Liver (tissue), 9 donors: ENCODE results near the gene MED29. TPM values are rescaled to one million over a fixed set of nuclear protein-coding genes. Genes with fewer than 3 reads are reported as not detected.

Experiments
- DNase-seq: peaks from one replicate; pipeline ENCODE4 v3.0.0-alpha.2; 2017; ENCODE audit warnings: low spot score
- H3K27ac ChIP-seq, 2 donors: one replicate each; pipeline ENCODE4 v1.7.0; 2013; ENCODE audit warnings: inconsistent platforms in 2 of 2, low read length in 2 of 2, control low read depth in 1 of 2, low read depth in 1 of 2, mild to moderate bottlenecking in 1 of 2
- H3K27me3 ChIP-seq, 4 donors: one replicate each; pipeline versions ENCODE4 v1.6.1 to v1.7.0; 2013; ENCODE audit warnings: low read length in 3 of 4, inconsistent platforms in 1 of 4, mild to moderate bottlenecking in 1 of 4, moderate library complexity in 1 of 4; ENCODE audit not compliant: control insufficient read depth in 4 of 4, insufficient read depth in 4 of 4
- H3K36me3 ChIP-seq, 4 donors: one replicate each; pipeline versions ENCODE4 v1.6.1 to v1.7.0; 2013; ENCODE audit warnings: low read length in 3 of 4, mild to moderate bottlenecking in 3 of 4, low read depth in 1 of 4, moderate library complexity in 1 of 4; ENCODE audit not compliant: control insufficient read depth in 4 of 4, insufficient read depth in 3 of 4
- H3K4me1 ChIP-seq, 4 donors: one replicate each; pipeline versions ENCODE4 v1.6.1 to v1.7.0; 2013; ENCODE audit warnings: low read length in 3 of 4, mild to moderate bottlenecking in 3 of 4, moderate library complexity in 1 of 4; ENCODE audit not compliant: control insufficient read depth in 4 of 4, insufficient read depth in 4 of 4
- H3K4me3 ChIP-seq, 3 donors: one replicate each; pipeline versions ENCODE4 v1.6.1 to v1.7.0; 2013; ENCODE audit warnings: low read length in 3 of 3, control low read depth in 1 of 3, low read depth in 1 of 3, mild to moderate bottlenecking in 1 of 3
- H3K9ac ChIP-seq, 2 donors: one replicate each; pipeline ENCODE4 v1.7.0; 2013; ENCODE audit warnings: low read length in 2 of 2, mild to moderate bottlenecking in 2 of 2, moderate library complexity in 2 of 2, control low read depth in 1 of 2, low read depth in 1 of 2
- H3K9me3 ChIP-seq, 4 donors: one replicate each; pipeline versions ENCODE4 v1.6.1 to v1.7.0; 2013; ENCODE audit warnings: low read length in 3 of 4; ENCODE audit not compliant: control insufficient read depth in 4 of 4
- EGR1 ChIP-seq, 2 donors: IDR thresholded peaks; 2 replicates each; pipeline ENCODE4 v1.6.1; 2016 to 2018; ENCODE audit warnings: antibody characterized with exemption in 2 of 2, low read depth in 2 of 2
- FOXA1 ChIP-seq: IDR thresholded peaks from 2 replicates; pipeline ENCODE4 v1.6.1; 2016; ENCODE audit warnings: antibody characterized with exemption
- FOXA2 ChIP-seq: IDR thresholded peaks from 2 replicates; pipeline ENCODE4 v1.6.1; 2016; ENCODE audit warnings: antibody characterized with exemption
- GABPA ChIP-seq, 2 donors: IDR thresholded peaks in 1 of 2; conservative IDR thresholded peaks in 1 of 2; 2 replicates each; pipeline ENCODE4 v1.6.1; 2016; ENCODE audit warnings: antibody characterized with exemption in 2 of 2, mild to moderate bottlenecking in 1 of 2, moderate library complexity in 1 of 2
- HNF4A ChIP-seq, 2 donors: conservative IDR thresholded peaks; 2 replicates each; pipeline ENCODE4 v1.6.1; 2016; ENCODE audit warnings: antibody characterized with exemption in 2 of 2, mild to moderate bottlenecking in 2 of 2
- HNF4G ChIP-seq: IDR thresholded peaks from 2 replicates; pipeline ENCODE4 v1.6.1; 2016; ENCODE audit warnings: antibody characterized with exemption
- JUND ChIP-seq, 2 donors: IDR thresholded peaks; 2 replicates each; pipeline ENCODE4 v1.6.1; 2016; ENCODE audit warnings: antibody characterized with exemption in 2 of 2
- MAX ChIP-seq: IDR thresholded peaks from 2 replicates; pipeline ENCODE4 v1.6.1; 2016; ENCODE audit warnings: antibody characterized with exemption
- NR2F2 ChIP-seq: IDR thresholded peaks from 2 replicates; pipeline ENCODE4 v1.6.1; 2016; ENCODE audit warnings: antibody characterized with exemption
- RAD21 ChIP-seq, 2 donors: IDR thresholded peaks; 2 replicates each; pipeline ENCODE4 v1.6.1; 2016; ENCODE audit warnings: antibody characterized with exemption in 2 of 2, mild to moderate bottlenecking in 2 of 2
- RXRA ChIP-seq, 2 donors: IDR thresholded peaks; 2 replicates each; pipeline ENCODE4 v1.6.1; 2017 to 2018; ENCODE audit warnings: antibody characterized with exemption in 2 of 2, mild to moderate bottlenecking in 1 of 2
- SP1 ChIP-seq: IDR thresholded peaks from 2 replicates; pipeline ENCODE4 v1.6.1; 2018; ENCODE audit warnings: antibody characterized with exemption, mild to moderate bottlenecking
- TAF1 ChIP-seq: conservative IDR thresholded peaks from 2 replicates; pipeline ENCODE4 v1.6.1; 2016; ENCODE audit warnings: antibody characterized with exemption, mild to moderate bottlenecking
- YY1 ChIP-seq: IDR thresholded peaks from 2 replicates; pipeline ENCODE4 v1.6.1; 2016; ENCODE audit warnings: antibody characterized with exemption, mild to moderate bottlenecking
- ZBTB33 ChIP-seq: IDR thresholded peaks from 2 replicates; pipeline ENCODE4 v1.6.1; 2016; ENCODE audit warnings: antibody characterized with exemption
- WGBS: extraction: QIAGEN DNeasy Blood & Tissue Kit; methylation state at CpG from one replicate; pipeline ENCODE4 v1.1.7; 2013; 5-methylcytosine and 5-hydroxymethylcytosine counted together
- polyA plus RNA-seq, 2 donors: library from polyadenylated mRNA; stranded (reverse) in 1 of 2; unstranded in 1 of 2; fragments of 200-250 nt in 1 of 2; fragments of >200 nt in 1 of 2; fragmentation: Nextera tagmentation in 1 of 2; extraction: Ambion mirVana in 1 of 2; gene quantifications; one replicate each; pipeline versions ENCODE4 v1.2.1 to v1.2.3, GENCODE V29; 2013 to 2015
- total RNA-seq, 2 donors: library from RNA; depleted of rRNA; stranded (reverse); fragments of >200 nt; gene quantifications; one replicate each; pipeline ENCODE4 v1.2.3, GENCODE V29; 2014
- TF ChIP-seq, protein P1 (sequence below): IDR thresholded peaks from 2 replicates; pipeline ENCODE4 v1.6.1; 2016; ENCODE audit warnings: antibody characterized with exemption
- TF ChIP-seq, protein P2 (sequence below): IDR thresholded peaks from 2 replicates; pipeline ENCODE4 v1.6.1; 2016; ENCODE audit warnings: antibody characterized with exemption, mild to moderate bottlenecking
- donor health status: healthy.
- donor health status: healthy.
- donor health status: healthy.
- donor health status: healthy.
- donor health status: healthy.

Gene MED29
- total and polyA plus RNA-seq, 4 donors = 11.0 to 24.2 (median 17.4) TPM

DNA sequence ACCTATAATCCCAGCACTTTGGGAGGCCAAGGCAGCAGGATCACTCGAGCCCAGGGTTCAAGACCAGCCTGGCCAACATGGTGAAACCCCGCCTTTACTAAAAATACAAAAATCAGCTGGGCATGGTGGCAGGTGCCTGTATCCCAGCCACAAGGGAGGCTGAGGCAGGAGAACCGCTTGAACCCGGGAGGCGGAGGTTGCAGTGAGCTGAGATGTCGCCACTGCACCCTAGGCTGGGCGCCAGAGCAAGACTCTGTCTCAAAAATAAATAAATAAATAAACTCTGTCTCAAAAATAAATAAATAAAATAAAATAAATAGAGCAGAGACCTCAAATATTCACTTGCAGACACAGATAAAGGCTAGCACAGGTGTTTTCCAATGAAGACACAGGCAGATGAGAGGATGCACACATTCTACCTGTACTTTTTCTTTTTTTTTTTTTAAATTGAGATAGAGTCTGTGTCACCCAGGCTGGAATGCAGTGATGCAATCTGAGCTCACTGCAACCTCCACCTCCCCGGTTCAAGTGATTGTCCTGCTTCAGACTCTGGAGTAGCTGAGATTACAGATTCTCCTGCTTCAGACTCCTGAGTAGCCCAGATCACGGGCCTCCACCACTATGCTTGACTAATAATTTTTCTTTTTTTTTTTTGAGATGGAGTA lies 47.2 kb downstream of the MED29 start:
- Histone ChIP-seq H3K27me3 (no peaks in the 10 kb centered on the region), H3K27ac (no peak overlapping the region), H3K9ac (no peak overlapping the region), H3K4me3 (no peak overlapping the region), H3K36me3 (peaks cover 4 to 11% (median 6%) of the 10 kb centered on the region in 4 donors), H3K9me3 (no peaks in the 10 kb centered on the region), H3K4me1 (peaks cover 4 to 32% (median 17%) of the 10 kb centered on the region in 4 donors)
- WGBS = 82% methylated on average over 9 of the region's 9 CpGs
- TF ChIP-seq HNF4A (conservative IDR thresholded peaks at IDR 0.05) (no peak), ZBTB33 (no peak), HNF4G (no peak), FOXA2 (no peak)
- TF ChIP-seq, protein P1, sequence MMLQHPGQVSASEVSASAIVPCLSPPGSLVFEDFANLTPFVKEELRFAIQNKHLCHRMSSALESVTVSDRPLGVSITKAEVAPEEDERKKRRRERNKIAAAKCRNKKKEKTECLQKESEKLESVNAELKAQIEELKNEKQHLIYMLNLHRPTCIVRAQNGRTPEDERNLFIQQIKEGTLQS = no peak
- no peak for DNase-seq

DNA sequence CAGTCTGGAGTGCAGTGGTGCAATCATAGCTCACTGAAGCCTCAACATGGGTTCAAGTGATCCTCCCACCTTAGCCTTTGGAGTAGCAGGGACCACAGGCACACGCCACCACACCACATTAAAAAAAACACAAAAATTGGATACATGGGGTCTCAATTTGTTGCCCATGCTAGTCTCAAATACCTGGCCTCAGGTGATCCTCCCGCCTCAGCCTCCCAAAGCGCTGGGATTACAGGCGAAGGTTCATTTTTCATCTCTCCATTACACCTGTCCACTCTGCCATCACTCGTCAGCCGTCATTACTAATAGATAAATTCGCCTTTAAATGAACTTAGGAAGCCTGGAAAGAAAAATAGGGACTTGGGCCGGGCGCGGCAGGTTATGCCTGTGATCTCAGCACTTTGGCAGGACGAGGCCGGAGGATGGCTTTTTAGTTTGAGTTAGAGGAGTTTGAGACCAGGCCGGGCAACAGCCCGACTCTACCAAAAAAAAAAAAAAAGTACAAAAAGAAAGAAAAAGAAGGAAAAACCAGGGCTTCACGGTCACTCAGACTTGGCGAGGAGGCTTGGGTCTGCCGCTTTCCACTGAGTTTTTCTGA lies 53.5 kb downstream of the MED29 start:
- TF ChIP-seq TAF1 (peak; percentile 9), RAD21 (IDR thresholded peaks at IDR 0.05) (no peak)

DNA sequence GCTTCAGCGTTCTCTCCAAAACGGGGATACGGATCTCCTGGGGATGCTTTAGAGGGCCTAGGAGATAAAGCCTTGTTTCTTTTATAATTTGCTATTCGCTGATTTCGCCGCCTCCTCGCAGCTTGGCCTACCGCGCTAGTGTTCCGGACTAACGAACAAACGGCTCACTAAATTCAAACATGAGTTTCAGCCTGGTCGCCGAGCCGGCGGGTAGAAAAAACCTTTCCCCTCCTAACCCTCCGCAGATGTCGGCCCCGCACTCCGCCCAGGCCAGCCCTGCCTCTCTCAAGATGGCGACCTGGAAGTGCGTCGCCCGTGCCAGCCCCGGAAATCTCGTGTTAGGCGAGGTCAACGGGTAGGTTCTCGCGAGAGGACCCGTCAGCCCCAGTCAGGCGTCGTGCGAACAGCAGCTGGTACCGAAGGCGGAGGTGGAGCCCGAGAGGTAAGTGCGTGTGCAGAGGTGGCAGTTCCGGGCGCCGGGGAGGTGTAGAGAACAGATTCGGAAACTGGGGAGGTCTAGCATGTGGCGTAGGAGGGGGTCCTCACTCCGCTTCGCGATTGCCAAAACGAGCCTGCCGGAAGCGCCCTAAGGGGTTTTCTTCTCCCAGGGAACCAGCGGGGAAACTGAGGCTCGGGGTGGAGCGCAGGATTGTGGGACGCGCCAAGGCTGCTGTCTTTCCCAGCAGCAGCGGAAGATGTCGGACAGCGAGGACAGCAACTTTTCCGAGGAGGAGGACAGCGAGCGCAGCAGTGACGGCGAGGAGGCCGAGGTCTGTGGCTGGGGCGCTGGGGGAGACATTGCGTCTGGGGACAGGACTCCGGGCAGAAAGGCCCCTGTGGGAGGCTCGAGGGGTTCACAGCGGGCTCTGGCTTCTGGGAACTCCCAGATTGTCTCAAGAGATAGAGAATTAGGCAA lies 54.3 kb downstream of the MED29 start, which contains the start of gene SUPT5H:
Gene SUPT5H (plus strand): TSS at position 387 of the 916 bp plus-strand sequence. CDS start 309 bp downstream, at position 696.
- Histone ChIP-seq H3K9me3 (no peaks in the 10 kb centered on the region), H3K9ac (peak within 1 kb of the TSS; percentile 89 to 99), H3K27me3 (no peaks in the 10 kb centered on the region), H3K4me3 (peak within 1 kb of the TSS; percentile 72 to 99 (median 87)), H3K4me1 (peaks cover 9 to 36% (median 24%) of the 10 kb centered on the region in 4 donors), H3K27ac (peak within 1 kb of the TSS; percentile 75 to 92), H3K36me3 (peaks cover 0 to 2% (median under 1%) of the 10 kb centered on the region in 4 donors)
- under 1% methylated on average over 68 of the region's 68 CpGs for WGBS
- peak; percentile 94 for DNase-seq
- peak in 1 of 2 donors; percentile 4 for TF ChIP-seq HNF4A (conservative IDR thresholded peaks at IDR 0.05)
- TF ChIP-seq, protein P2, sequence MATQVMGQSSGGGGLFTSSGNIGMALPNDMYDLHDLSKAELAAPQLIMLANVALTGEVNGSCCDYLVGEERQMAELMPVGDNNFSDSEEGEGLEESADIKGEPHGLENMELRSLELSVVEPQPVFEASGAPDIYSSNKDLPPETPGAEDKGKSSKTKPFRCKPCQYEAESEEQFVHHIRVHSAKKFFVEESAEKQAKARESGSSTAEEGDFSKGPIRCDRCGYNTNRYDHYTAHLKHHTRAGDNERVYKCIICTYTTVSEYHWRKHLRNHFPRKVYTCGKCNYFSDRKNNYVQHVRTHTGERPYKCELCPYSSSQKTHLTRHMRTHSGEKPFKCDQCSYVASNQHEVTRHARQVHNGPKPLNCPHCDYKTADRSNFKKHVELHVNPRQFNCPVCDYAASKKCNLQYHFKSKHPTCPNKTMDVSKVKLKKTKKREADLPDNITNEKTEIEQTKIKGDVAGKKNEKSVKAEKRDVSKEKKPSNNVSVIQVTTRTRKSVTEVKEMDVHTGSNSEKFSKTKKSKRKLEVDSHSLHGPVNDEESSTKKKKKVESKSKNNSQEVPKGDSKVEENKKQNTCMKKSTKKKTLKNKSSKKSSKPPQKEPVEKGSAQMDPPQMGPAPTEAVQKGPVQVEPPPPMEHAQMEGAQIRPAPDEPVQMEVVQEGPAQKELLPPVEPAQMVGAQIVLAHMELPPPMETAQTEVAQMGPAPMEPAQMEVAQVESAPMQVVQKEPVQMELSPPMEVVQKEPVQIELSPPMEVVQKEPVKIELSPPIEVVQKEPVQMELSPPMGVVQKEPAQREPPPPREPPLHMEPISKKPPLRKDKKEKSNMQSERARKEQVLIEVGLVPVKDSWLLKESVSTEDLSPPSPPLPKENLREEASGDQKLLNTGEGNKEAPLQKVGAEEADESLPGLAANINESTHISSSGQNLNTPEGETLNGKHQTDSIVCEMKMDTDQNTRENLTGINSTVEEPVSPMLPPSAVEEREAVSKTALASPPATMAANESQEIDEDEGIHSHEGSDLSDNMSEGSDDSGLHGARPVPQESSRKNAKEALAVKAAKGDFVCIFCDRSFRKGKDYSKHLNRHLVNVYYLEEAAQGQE = no peak
- TF ChIP-seq GABPA (IDR thresholded peaks at IDR 0.05 in 1 of 2, conservative IDR thresholded peaks at IDR 0.05 in 1 of 2) = peak in 1 of 2 donors; percentile 91
- peak; percentile 61 for TF ChIP-seq SP1
- peak; percentile 83 to 94 for TF ChIP-seq RXRA (IDR thresholded peaks at IDR 0.05)
- peak; percentile 16 to 38 for TF ChIP-seq RAD21 (IDR thresholded peaks at IDR 0.05)
- TF ChIP-seq ZBTB33 = peak; percentile 100
- peak in 1 of 2 donors; percentile 27 for TF ChIP-seq EGR1 (IDR thresholded peaks at IDR 0.05; ENCODE audit: low read depth in 2 of 2)
- TF ChIP-seq MAX = peak; percentile 81
- TF ChIP-seq FOXA1 = no peak
- peak in 1 of 2 donors; percentile 16 for TF ChIP-seq JUND (IDR thresholded peaks at IDR 0.05)
- no peak for TF ChIP-seq TAF1
- peak; percentile 99 for TF ChIP-seq YY1
- no peak for TF ChIP-seq HNF4G
- TF ChIP-seq NR2F2 = peak; percentile 69

More for the DNA sequence above, 53.5 kb downstream of the MED29 start:
- Histone ChIP-seq H3K9ac (peak overlapping the region; percentile 79 to 99), H3K9me3 (no peaks in the 10 kb centered on the region), H3K36me3 (peaks cover 0 to 2% (median under 1%) of the 10 kb centered on the region in 4 donors), H3K27me3 (no peaks in the 10 kb centered on the region), H3K4me1 (peaks cover 9 to 33% (median 23%) of the 10 kb centered on the region in 4 donors), H3K27ac (peak overlapping the region; percentile 75 to 92), H3K4me3 (peak overlapping the region; percentile 72 to 99 (median 87))
- 7% methylated on average over 17 of the region's 17 CpGs for WGBS
- peak; percentile 44 for DNase-seq
